Spleen (tissue), 11 donors: Measurements from ENCODE around the gene HSD17B2. TPM values are rescaled to one million over a fixed set of nuclear protein-coding genes. Genes with fewer than 3 reads are reported as not detected.

Source experiments
- DNase-seq: peaks from one replicate; pipeline ENCODE4 v3.0.0-alpha.2; 2020
- H3K27ac ChIP-seq, 8 donors: fragments of 200-600 bp; sonication (generic) in 7 of 8; 1 replicate in 4 of 8; 2 replicates in 4 of 8; pipeline versions ENCODE4 v1.5.0 to v1.8.0; 2016 to 2021; ENCODE audit warnings: inconsistent platforms in 4 of 8, mild to moderate bottlenecking in 4 of 8, moderate library complexity in 1 of 8
- H3K27me3 ChIP-seq, 7 donors: fragments of 200-600 bp; sonication (generic) in 6 of 7; replicated peaks in 1 of 7; 1 replicate in 4 of 7; 2 replicates in 3 of 7; pipeline versions ENCODE4 v1.5.0 to v1.8.0; 2016 to 2021; ENCODE audit warnings: inconsistent platforms in 3 of 7, mild to moderate bottlenecking in 1 of 7
- H3K36me3 ChIP-seq, 6 donors: fragments of 200-600 bp; sonication (generic) in 5 of 6; 1 replicate in 4 of 6; 2 replicates in 2 of 6; pipeline versions ENCODE4 v1.5.0 to v1.8.0; 2016 to 2021; ENCODE audit warnings: inconsistent platforms in 2 of 6
- H3K4me1 ChIP-seq, 6 donors: fragments of 200-600 bp; sonication (generic) in 5 of 6; 1 replicate in 3 of 6; 2 replicates in 3 of 6; pipeline versions ENCODE4 v1.5.0 to v1.8.0; 2016 to 2021; ENCODE audit warnings: inconsistent platforms in 3 of 6
- H3K4me3 ChIP-seq, 8 donors: fragments of 200-600 bp; sonication (generic) in 7 of 8; 1 replicate in 4 of 8; 2 replicates in 4 of 8; pipeline versions ENCODE4 v1.5.0 to v1.8.0; 2016 to 2021; ENCODE audit warnings: inconsistent platforms in 4 of 8, mild to moderate bottlenecking in 4 of 8, moderate library complexity in 2 of 8
- H3K9me3 ChIP-seq, 8 donors: fragments of 200-600 bp; sonication (generic) in 7 of 8; 1 replicate in 4 of 8; 2 replicates in 4 of 8; pipeline versions ENCODE4 v1.5.0 to v1.8.0; 2016 to 2021; ENCODE audit warnings: inconsistent platforms in 4 of 8
- POLR2A ChIP-seq, 3 donors: fragments of 450-650 bp; IDR thresholded peaks; one replicate each; pipeline ENCODE4 v1.5.1; 2017; ENCODE audit warnings: antibody characterized with exemption in 3 of 3, mild to moderate bottlenecking in 1 of 3
- POLR2AphosphoS5 ChIP-seq, 3 donors: sonication (generic); formaldehyde crosslinking; IDR thresholded peaks; one replicate each; pipeline ENCODE4 v1.5.1; 2017; ENCODE audit warnings: antibody characterized with exemption in 3 of 3
- WGBS, 5 donors: extraction: QIAGEN DNeasy Blood & Tissue Kit in 3 of 5; methylation state at CpG; one replicate each; pipeline versions ENCODE4 v1.1.5 to v1.1.7; 2013 to 2018; 5-methylcytosine and 5-hydroxymethylcytosine counted together
- intact Hi-C: fragments of 100-400 bp; cut with DNase I; formaldehyde crosslinking; loops from one replicate; pipeline ENCODE4 v1.15.0; 2023; ENCODE audit warnings: low total_unique reads
- polyA plus RNA-seq, 3 donors: library from polyadenylated mRNA; stranded (reverse); fragments of 200-250 nt; gene quantifications; one replicate each; pipeline ENCODE4 v1.2.1, GENCODE V29; 2013
- total RNA-seq, 7 donors: library from RNA; depleted of rRNA in 3 of 7; stranded (reverse); fragments of >200 nt in 3 of 7; fragmentation: NEBNext Ultra II Directional in 4 of 7; extraction: Animal tissue kit (Norgen Biotek cat#: 25700) in 4 of 7; gene quantifications; one replicate each; pipeline versions ENCODE4 v1.1.0 to v1.2.1, GENCODE V29; 2016 to 2021
- TF ChIP-seq, protein P1 (sequence below), 11 experiments: fragments of 200-600 bp in 7 of 11; fragments of 450-650 bp in 4 of 11; sonication (generic) in 4 of 11; IDR thresholded peaks in 8 of 11; conservative IDR thresholded peaks in 3 of 11; 1 replicate in 7 of 11; 2 replicates in 4 of 11; pipeline versions ENCODE4 v1.4.0 to v1.8.0; 2016 to 2021; ENCODE audit warnings: antibody characterized with exemption in 11 of 11, inconsistent platforms in 4 of 11, mild to moderate bottlenecking in 1 of 11
- donor health status: healthy with polysubstance abuse.
- donor health status: DM: no; HTN: no; CAD: no; lungs with moderate emphysema.
- donor health status: DM: no; HTN: no; CAD: no.
- donor health status: Bipolar disorder and iron deficiency.
- donor health status: healthy.
- donor health status: DM: no; HTN: no; CAD: no.
- donor health status: DM: yes; HTN: yes; CAD: no.

HSD17B2 gene
- total and polyA plus RNA-seq, 10 donors: 0.09 to 0.13 TPM; not detected in 8

DNA sequence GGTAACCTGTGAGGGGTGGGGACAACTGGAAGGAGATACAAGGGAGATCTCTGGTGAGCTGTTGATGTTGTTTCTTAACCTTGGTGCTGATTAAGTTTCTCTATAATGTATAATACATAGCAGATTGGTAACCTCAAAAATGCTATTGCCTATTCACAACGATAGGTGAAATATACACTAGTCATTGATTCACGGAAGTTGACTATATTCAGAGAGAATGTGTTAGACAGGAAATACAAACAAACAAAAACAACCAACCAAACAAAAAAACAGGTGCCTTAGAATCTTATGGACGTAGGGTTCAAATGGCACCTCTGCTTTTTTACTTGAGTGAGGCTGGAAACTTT lies 21.5 kb downstream of the HSD17B2 start:
- Histone ChIP-seq H3K27ac (no peak overlapping the region), H3K36me3 (no peaks in the 10 kb centered on the region), H3K4me1 (peaks cover 0 to 6% (median 0%) of the 10 kb centered on the region in 6 donors), H3K9me3 (no peaks in the 10 kb centered on the region), H3K4me3 (no peak overlapping the region), H3K27me3 (peaks cover 0 to 67% (median 3%) of the 10 kb centered on the region in 7 donors)
- intact Hi-C loops: no loop called here
- no peak for DNase-seq
- TF ChIP-seq, protein P1, sequence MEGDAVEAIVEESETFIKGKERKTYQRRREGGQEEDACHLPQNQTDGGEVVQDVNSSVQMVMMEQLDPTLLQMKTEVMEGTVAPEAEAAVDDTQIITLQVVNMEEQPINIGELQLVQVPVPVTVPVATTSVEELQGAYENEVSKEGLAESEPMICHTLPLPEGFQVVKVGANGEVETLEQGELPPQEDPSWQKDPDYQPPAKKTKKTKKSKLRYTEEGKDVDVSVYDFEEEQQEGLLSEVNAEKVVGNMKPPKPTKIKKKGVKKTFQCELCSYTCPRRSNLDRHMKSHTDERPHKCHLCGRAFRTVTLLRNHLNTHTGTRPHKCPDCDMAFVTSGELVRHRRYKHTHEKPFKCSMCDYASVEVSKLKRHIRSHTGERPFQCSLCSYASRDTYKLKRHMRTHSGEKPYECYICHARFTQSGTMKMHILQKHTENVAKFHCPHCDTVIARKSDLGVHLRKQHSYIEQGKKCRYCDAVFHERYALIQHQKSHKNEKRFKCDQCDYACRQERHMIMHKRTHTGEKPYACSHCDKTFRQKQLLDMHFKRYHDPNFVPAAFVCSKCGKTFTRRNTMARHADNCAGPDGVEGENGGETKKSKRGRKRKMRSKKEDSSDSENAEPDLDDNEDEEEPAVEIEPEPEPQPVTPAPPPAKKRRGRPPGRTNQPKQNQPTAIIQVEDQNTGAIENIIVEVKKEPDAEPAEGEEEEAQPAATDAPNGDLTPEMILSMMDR (IDR thresholded peaks at IDR 0.05 in 8 of 11, conservative IDR thresholded peaks at IDR 0.05 in 3 of 11): no peak
- TF ChIP-seq POLR2A (IDR thresholded peaks at IDR 0.05) (no peak), POLR2AphosphoS5 (IDR thresholded peaks at IDR 0.05) (no peak)
- WGBS, 5 donors: 75 to 88% (median 80%) methylated on average over 3 of the region's 3 CpGs

GRCh38 chr16:82059161-82059982 lies 24.3 kb downstream of the HSD17B2 start:
- no peaks in the 10 kb centered on the region for H3K9me3 ChIP-seq
- H3K4me3 ChIP-seq: no peak overlapping the region
- intact Hi-C loops: no loop called here
- TF ChIP-seq POLR2AphosphoS5 (IDR thresholded peaks at IDR 0.05) (no peak), POLR2A (IDR thresholded peaks at IDR 0.05) (no peak)
- TF ChIP-seq, protein P1 (IDR thresholded peaks at IDR 0.05 in 8 of 11, conservative IDR thresholded peaks at IDR 0.05 in 3 of 11): no peak
- H3K36me3 ChIP-seq: no peaks in the 10 kb centered on the region
- DNase-seq: no peak
- peaks cover 0 to 6% (median 0%) of the 10 kb centered on the region in 6 donors for H3K4me1 ChIP-seq
- WGBS, 5 donors: 78 to 90% (median 82%) methylated on average over 8 of the region's 8 CpGs
- H3K27ac ChIP-seq: no peak overlapping the region
- peaks cover 0 to 64% (median 0%) of the 10 kb centered on the region in 7 donors for H3K27me3 ChIP-seq

GRCh38 chr16:82059983-82060421 lies 24.9 kb downstream of the HSD17B2 start:
- DNase-seq: no peak
- Histone ChIP-seq H3K4me1 (peaks cover 0 to 6% (median 0%) of the 10 kb centered on the region in 6 donors), H3K9me3 (no peaks in the 10 kb centered on the region), H3K36me3 (no peaks in the 10 kb centered on the region), H3K27ac (no peak overlapping the region), H3K27me3 (peaks cover 0 to 64% (median 0%) of the 10 kb centered on the region in 7 donors), H3K4me3 (no peak overlapping the region)
- WGBS, 5 donors: 53 to 80% (median 68%) methylated on average over 1 of the region's 1 CpG
- intact Hi-C loops: no loop called here
- TF ChIP-seq POLR2AphosphoS5 (IDR thresholded peaks at IDR 0.05) (no peak), POLR2A (IDR thresholded peaks at IDR 0.05) (no peak)
- TF ChIP-seq, protein P1 (IDR thresholded peaks at IDR 0.05 in 8 of 11, conservative IDR thresholded peaks at IDR 0.05 in 3 of 11): no peak

- intact Hi-C loops: no loop called here
- WGBS, 5 donors: 26 to 38% (median 34%) methylated on average over 5 of the region's 5 CpGs
- Histone ChIP-seq H3K27ac (no peak overlapping the region), H3K27me3 (peaks cover 0 to 68% (median 0%) of the 10 kb centered on the region in 7 donors), H3K4me3 (no peak overlapping the region), H3K36me3 (no peaks in the 10 kb centered on the region), H3K4me1 (peaks cover 0 to 6% (median 0%) of the 10 kb centered on the region in 6 donors), H3K9me3 (no peaks in the 10 kb centered on the region)
- TF ChIP-seq POLR2AphosphoS5 (IDR thresholded peaks at IDR 0.05): no peak
- TF ChIP-seq, protein P1 (IDR thresholded peaks at IDR 0.05 in 8 of 11, conservative IDR thresholded peaks at IDR 0.05 in 3 of 11): peak in 7 of 11 experiments; percentile 29 to 55 (median 37)
- no peak for DNase-seq
Observed at GRCh38 chr16:82061861-82062525, 26.9 kb downstream of the HSD17B2 start.
